Muscle of arm (tissue), 12 donors: ENCODE results near the gene VPS35L. TPM values are rescaled to one million over a fixed set of nuclear protein-coding genes. Genes with fewer than 3 reads are reported as not detected.
"Not testable (repeated sequence)": the region's sequence is repeated elsewhere in the genome, so short reads cannot be mapped to it uniquely, and the experiment has no call there.

ENCODE experiments used
- DNase-seq: peaks from one replicate; pipeline ENCODE4 v3.0.0-alpha.2; 2013
- polyA plus RNA-seq, 12 donors: library from polyadenylated mRNA; unstranded; fragments of 120-200 nt; gene quantifications; one replicate each; pipeline ENCODE4 v1.2.1, GENCODE V29; 2013; ENCODE audit not compliant: insufficient read length in 12 of 12

Gene VPS35L
- polyA plus RNA-seq, 12 donors = 19.9 to 46.1 (median 34.7) TPM; not detected in 1

DNA sequence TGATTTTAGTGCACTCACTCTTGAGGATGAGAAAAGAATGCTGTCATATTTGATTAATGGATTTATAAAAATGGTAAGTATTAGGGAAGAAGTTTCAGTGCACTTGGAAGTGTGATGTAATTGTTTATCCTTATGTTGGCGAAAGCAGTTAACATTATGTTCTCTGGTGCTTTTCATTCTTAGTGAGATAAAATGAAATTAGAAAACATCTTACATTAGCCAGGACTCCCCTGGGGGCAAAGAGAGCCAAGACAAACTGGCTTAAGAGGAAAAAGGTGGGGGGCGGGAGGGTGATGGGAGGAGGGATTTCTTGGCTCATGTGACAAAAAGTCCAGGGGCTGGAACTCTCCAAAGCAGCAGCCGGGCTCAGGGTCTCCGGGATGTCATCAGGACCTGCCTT, 89.4 kb downstream of the VPS35L start:
- DNase-seq = peak; percentile 77

DNA sequence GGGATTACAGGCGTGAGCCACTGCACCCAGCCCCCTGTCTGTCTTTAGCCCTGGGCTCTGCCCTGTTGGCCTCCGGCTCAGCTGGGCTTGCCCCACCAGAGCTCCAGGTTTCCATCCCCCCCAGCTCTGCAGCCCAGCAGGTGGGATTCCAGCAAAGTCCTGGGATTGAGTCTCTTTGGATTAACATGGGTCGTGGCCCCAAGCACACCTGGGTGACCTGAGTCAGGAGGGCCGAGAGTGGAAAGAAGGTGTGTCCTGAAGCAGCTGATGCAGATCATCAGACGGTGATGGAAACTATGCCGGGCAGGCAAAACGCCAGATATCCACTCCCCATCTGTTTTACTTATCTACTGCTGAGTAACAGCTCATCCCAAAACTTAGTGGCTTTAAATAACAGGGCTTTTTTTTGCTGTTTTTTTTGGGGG, 90.1 kb downstream of the VPS35L start:
- DNase-seq = peak; percentile 80

DNA sequence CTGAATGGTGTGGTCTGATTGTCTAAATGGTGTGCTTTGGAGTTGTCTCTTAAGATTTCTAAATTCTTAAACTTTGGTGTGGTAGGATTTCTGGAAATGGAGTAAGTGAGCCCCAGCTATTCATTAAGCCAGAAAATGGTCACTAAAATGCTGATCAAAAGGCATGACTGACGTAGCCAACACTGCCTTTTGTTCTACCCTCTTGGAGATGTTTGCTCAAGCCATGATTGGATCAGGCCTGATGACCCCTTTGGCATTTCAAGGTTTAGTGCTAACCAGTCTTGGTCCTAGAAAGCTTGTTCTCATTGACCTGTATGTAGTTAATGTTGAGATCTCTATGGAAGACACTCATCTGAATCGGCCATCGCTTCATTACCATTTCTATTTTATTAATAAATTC, 94.5 kb downstream of the VPS35L start:
- no peak for DNase-seq

DNA sequence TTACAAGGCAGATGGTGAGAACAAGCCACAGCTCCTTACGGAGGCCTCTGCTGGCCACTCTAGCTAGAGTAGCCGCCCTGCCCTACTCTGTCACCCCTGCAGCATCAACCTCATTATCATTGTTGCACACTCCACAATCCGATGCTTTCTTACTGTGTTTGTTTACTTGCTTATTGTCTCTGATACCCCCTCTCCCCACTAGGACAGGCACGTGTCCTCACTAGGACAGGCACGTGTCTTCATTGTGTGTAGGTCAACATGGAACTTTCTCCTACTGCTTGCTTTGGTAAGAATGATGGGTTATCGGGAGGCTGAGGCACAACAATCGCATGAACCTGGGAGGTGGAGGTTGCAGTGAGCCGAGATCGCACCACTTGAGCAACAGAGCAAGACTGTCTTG, 98.6 kb downstream of the VPS35L start:
- no peak for DNase-seq

DNA sequence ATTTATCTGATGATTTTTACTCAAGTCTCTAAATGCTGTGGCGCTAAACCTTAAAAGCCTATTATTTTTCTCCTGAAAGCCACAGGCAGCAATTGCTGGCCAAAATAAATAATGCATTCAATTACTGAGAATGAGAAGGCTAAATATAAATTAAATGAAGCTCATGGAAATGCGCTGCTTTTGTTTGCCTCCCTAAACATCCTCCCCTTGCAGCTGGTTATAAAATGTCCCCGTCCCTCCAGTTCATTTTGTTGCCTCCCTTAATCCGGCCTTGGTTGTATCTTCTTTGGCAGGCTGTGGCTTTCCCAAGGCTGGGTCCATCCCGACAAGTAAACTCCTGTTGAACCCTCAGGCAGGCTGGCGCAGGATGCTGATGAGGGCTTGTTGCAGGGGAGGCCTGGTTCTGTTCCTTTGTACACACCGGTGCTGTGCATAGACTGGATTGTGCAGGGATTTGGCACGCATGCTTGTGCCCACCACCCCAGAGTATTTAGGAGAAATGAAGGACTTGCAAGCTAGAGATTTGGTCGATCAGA, 99.8 kb downstream of the VPS35L start:
- no peak for DNase-seq

DNA sequence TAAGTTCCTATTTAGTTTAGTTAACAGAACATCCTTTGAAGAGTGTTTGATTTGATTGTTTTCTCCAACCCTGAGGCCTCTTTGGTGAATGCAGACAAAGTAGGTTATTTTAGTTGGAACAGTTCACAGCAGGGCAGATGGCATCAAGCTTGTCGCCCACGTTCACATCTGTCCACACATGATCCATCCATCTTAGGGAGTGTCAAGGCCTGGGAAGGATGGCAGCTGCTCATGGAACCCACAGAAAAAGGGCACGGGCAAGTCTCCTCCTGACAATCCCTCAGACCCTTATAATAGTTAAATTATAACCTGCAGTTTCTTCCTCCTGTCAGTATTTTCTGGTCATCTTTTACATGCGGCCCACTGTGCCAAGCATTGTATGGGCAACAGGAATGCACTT, 102.3 kb downstream of the VPS35L start:
- no peak for DNase-seq

DNA sequence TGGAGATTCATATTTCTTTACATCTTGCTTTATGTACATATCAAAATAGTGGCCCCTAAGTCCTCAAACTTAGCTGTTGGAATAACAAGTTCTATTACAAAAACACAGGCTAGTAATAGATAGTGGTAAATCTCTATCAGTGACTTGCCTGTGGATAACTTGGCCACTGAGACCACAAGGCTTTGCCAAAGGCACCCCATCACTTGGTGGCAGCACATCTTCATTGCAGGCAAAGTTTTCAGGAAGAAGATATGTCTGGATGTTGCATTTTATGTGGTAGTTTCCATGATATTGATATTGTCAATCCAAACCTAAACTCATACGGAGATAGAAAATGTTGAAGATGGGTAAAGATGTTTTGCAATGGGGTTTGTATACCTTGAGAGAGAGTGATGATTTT, 104.1 kb downstream of the VPS35L start:
- DNase-seq = no peak

DNA sequence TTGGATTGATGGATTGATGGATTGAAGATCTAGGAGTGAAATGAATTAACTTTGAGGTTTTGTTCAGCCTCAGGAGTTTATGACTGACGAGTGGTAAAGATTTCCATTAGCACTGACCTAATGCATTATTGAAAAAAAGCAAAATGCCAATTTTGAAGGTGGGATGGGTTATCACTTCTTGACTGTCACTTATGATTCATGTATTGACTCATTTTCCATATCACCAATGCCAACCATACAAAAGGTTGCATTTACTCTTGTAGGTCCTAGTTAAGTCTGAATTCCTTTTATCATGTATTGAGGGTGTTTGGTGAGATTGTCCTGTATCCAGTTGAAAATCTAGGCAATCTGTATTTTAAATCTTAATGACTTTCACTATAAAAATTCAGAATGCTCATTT, 104.9 kb downstream of the VPS35L start:
- DNase-seq = no peak

DNA sequence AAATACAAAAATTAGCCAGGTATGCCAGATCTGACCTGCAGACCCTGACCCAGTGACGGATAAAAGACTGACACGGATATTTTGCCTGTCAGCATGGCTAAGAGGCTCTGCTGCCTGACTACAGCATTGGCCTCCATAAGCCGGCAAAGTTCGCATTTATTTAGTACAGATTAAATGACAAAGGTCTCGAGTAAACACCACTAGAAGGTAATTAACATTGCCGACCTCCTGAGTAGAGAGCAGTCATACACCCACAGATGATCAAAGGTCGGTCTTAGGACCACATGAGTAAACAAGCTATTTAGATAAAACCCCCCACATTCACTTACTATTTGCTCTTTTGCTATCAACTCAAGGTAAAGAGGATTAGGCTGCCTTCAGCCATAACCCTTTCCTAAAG, 106.8 kb downstream of the VPS35L start:
- DNase-seq = no peak

DNA sequence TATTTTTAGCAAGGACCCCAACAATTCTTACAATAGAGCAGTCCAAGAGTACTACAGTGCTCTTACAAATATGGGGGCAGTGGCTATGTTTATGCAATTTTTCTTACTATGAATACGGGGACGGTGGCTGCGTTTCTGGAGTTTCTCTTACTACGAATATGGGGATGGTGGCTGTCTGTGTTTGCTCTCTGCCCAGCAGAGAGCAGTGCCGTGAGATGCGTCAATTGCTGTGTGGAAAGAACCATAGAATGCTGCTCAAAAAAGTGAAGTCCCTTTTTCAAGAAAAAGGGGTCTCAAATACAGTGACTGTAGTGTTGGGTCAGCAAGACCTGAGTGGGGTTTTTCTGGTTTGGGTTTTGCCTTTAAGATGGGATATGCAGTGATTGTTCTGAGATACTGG, 108.7 kb downstream of the VPS35L start:
- DNase-seq = no peak

DNA sequence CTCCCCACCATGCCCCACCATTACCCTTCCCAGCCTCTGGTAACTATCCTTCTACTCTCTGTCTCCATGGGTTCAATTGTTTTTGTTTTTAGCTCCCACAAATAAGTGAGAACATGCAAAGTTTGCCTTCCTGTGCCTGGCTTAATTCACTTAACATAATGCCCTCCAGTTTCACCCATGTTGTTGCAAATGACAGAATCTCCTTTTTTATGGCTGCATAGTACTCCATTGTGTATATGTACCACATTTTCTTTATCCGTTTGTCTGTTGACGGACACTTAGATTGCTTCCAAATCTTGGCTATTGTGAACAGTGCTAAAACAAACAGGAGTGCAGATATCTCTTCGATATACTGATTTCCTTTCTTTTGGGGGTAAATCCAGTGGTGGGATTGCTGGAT, 109.8 kb downstream of the VPS35L start:
- DNase-seq = not testable (repeated sequence)

DNA sequence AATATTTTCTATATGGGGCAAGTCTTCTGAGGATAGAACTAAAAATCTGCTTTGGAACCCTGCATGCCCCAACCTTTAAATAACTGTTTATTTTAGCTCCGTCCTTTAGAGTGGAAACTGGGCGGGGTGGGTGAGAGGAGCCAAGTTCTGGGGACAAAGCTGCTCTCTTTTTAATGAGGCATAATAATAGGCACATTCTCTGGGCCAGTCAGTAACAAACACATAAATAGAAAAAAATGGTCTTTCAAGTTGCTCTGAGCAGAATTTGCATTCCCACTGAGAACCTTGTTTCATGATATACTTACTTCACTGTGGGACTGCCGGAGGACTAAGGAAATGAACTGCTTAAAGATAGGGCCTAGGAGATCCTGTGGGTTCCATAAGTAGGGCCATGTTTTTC, 111.0 kb downstream of the VPS35L start:
- DNase-seq = no peak

DNA sequence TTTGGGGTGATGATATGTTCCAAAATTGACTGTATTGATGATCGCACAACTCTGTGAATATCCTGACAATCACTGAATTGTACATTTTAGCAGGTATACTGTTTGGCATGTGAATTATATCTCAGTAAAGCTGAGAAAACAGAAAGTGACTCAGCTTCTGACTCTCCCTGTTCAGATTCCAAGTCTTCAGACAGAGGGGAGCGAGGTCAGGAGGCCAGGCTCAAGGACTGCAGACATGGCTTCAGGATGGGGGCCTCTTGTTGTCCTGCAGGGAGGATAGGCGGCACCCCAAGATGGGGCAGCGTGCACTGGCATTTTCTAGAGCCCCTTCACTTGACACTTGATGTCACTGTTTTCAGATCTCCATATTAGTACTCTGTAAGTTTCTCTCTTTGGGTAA, 116.9 kb downstream of the VPS35L start:
- DNase-seq = no peak

DNA sequence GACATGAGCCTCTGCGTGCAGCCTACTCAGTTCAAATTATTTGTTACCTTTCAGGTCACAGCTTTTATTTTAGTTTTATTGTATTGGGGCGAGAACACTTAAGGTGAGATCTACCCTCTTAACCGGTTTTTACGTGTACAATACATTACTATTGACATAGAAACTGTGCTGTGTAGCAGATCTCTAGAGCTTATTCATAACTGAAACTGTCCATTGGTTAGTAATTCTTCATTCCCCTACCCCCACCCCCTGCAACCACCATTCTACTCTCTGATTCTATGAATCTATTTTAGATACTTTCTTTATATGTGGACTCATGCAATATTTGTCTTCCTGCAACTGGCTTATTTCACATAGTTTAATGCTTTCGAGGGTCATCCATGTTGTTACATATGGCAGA, 119.0 kb downstream of the VPS35L start:
- DNase-seq = no peak

DNA sequence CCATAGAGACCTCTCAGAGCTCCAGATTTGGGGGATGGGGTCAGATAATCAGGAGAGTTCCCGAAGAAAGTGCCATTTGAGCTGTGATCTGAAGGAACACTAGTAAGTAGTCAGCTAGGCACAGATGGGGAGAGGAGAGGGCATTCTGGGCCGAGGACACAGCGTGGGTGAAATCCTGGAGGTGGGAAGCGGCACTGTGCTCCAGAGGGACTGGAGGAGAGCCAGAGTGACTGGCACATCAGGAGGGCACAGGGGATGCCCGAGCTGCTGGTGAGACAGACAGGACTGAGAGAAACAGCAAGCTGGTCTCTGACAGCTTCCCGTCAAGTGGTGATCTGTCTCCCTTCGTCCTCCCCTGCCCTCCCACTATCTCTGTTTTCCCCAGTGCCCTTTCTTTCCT, 121.9 kb downstream of the VPS35L start:
- DNase-seq = no peak

DNA sequence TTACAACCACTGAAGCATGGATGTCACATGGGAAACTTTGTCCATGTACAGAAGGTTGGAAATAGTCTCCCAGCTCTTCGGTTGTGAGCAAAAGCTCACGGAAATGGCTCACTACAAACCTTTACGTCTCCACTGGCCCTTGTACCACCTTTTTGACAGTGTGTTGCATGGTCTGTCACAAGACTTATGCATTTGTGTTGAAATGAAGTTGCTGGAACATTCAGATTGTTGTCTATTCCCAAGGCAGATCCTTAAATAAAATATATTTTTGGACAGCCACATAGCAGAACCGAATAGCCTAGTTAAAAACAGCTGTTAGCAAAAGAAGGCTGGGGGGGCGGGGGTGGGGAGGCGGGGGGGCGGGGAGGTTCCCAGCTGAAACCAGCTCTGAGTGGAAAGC, 123.3 kb downstream of the VPS35L start:
- DNase-seq = peak; percentile 35

DNA sequence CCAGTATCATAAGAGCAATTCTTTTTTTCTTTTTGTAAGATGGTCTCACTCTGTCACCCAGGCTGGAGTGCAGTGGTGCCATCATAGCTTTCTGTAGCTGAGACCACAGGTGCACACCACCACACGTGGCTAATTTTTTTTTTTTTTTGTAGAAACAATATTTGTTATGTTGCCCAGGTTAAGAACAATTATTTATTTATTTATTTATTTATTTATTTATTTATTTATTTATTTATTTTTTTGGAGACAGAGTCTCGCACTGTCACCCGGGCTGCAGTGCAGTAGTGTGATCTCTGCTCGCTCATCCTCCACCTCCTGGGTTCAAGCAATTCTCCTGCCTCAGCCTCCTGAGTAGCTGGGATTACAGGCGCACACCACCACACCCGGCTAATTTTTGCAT, 123.8 kb downstream of the VPS35L start:
- not testable (repeated sequence) for DNase-seq

DNA sequence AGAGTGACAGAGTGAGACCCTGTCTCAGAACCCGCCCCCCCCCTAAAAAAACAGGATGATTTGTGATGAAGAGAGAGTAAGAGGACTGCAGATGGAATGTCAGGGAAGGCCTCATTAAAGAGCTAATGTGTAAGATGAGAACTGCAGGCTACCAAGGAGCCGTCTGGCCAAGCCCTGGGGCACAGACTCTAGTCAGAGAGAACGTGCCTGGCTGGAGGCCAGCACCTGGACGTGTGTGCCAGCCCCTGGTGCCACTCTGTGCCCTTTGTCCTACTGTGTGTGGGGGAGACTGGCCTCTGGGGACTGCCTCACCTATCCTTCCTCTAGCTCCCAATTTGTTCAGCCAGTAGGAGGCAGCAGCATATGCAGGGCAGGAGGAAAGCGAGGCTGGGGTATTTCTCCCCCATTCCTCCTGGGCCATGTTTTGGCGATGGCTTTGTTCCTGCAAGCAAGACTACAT, 125.4 kb downstream of the VPS35L start:
- no peak for DNase-seq

DNA sequence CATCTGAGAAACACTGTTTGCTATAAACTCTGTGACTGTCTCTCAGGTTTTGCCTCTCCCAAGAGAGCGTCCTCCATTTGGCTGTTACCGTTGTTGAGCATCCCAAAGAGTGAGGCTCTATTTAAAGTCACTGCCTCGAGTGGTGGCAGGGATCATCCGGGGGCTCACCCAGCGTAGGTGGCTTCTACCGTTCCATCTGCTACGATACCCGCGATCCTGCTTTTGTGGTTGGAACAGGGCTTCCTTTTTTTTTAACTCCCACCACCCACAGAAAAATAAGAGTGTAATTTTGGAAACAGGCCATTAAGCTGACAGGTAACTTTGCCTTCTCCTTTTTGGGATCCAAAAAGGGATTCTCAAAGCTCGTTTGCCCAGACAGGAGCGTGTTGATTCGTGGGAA, 126.1 kb downstream of the VPS35L start:
- DNase-seq = no peak

DNA sequence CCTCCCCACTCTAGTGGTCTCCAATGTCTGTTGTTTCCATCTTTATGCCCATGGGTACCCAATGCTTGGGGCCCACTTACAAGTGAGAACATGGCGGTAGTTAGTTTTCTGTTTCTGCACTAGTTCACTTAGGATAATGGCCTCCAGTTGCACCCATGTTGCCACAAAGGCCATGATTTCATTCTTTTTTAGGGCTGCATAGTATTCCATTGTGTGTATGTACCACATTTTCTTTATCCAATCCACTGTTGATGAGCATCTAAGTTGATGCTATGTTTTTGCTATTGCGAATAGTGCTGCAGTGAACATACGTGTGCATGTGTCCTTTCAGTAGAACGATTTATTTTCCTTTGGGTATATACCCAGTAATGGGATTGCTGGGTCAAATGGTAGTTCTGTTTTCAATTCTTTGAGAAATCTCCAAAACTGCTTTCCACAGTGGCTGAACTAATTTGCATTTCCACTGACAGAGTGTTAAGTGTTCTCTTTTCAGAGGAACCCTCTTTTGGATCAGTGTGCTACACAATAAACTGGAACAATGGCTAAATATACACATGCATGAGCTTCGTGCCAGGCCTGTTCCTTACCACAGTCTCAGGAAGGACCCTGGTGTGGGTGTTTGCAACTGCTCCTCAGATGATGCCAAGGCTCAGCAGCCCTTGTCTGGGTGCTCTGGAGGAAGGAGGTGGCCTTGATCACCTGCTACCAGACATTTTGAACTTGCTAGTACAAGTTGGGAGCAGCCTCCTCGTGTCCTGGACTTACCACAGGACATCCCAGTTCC, 128.1 kb downstream of the VPS35L start:
- DNase-seq = no peak

DNA sequence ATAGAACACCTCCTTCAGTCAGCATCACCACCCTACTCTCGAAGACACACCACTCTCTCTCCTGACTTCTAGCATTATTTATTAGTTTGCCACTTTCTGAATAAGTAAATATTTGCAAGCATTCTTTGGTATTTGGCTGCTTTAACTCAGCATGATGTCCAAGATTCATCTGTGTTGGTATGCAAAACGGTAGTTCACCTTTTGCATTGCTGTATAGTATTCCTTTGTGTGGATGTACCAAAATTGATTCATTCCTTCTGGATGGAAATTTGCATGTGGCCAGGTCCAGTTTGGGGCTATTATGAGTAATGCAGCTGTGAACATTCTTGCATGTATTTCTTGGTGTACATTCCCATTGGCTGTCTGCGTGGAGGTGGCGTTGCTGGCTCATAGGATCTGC, 129.7 kb downstream of the VPS35L start:
- no peak for DNase-seq

DNA sequence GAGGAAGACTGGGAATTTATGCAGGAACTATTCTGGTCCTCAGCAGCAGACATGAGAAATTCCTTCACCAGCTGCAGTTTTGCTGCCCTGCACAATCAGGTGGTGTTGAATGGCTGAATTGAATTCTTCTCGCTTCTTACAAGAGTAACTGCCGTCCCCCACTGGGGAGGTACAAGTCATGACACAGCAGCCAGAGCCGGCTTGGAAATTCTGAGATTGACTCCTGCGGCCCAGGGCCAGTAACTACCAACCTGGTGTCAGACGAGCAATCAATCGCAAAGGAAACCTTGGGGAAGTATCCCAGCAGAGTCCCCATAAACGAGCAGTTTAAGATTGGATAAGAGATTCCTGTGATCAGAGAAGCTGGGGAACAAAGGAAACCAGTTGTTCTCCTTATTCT, 131.8 kb downstream of the VPS35L start:
- DNase-seq = no peak

DNA sequence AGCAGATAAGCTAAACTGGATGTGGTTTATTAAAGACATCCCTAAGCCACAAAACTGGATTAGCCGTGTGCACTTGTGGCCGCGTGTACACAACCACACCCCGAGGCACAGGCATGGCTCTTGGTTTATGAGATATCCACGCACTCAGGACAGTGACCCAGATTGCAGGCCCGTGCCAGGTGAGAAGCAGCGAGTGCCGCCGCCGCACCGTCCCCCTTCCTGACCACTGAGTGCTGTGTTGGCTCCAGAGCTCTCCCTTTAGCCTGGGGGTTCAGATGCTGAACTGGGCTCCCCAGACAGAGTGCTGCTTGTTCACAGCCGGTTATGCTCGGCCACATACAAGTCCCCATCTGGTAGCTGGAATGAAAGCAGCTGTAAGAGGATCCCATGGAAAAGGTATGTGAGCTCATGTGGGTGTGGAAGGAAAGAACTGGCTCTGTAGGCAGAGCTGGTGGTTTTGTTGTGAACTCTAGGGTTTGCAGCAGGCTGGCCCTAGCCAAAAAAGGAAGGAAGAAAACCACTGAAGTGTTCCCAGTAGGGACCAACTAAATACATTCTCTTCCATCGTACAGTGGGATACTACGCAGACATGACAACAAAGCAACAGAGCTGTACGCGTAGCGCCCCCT, 133.0 kb downstream of the VPS35L start:
- no peak for DNase-seq
